Cardiac muscle cell (in vitro differentiated cells and primary cell): ENCODE results near the gene CDRT15L2. TPM values are rescaled to one million over a fixed set of nuclear protein-coding genes. Genes with fewer than 3 reads are reported as not detected.

ENCODE experiments used
- polyA plus RNA-seq: library from polyadenylated mRNA; unstranded; fragments of >200 nt; fragmentation: Nextera tagmentation; extraction: Ambion mirVana; gene quantifications from 2 replicates; pipeline ENCODE4 v1.2.1, GENCODE V29; 2016
- total RNA-seq: library from RNA; depleted of rRNA; stranded (reverse); fragments of >200 nt; gene quantifications from 2 replicates; pipeline ENCODE4 v1.2.3, GENCODE V29; 2016

Gene CDRT15L2
- total and polyA plus RNA-seq, 2 experiments from 2014 or later = not detected

Other genes starting within 250 kb of the CDRT15L2 start
- gene LGALS9B, start 112.2 kb upstream of the CDRT15L2 start, total RNA-seq = not detected in 2 replicates
- gene LGALS9B, start 112.2 kb upstream of the CDRT15L2 start, polyA plus RNA-seq = not detected in 2 replicates